DOHH2 (cell line): Measurements from ENCODE around the gene RAP1B.

Experiments
- H3F3A ChIP-seq: fragments of 200-600 bp; sonication (generic), shearing (Covaris generic); 2 replicates; pipeline ENCODE4 v1.6.0; 2016; ENCODE audit warnings: antibody characterized with exemption, mild to moderate bottlenecking; ENCODE audit not compliant: control insufficient read depth, insufficient read depth
- H3K27ac ChIP-seq: fragments of 200-600 bp; sonication (generic); 2 replicates; pipeline ENCODE4 v1.5.1; 2014; ENCODE audit warnings: low read depth, mild to moderate bottlenecking, low read length, moderate library complexity
- H3K27me3 ChIP-seq: fragments of 200-600 bp; sonication (generic); 2 replicates; pipeline ENCODE4 v1.6.1; 2014; ENCODE audit warnings: mild to moderate bottlenecking, low read length, mixed read lengths; ENCODE audit not compliant: control insufficient read depth
- H3K36me3 ChIP-seq: fragments of 200-600 bp; sonication (generic); 2 replicates; pipeline ENCODE4 v1.6.1; 2014; ENCODE audit warnings: mild to moderate bottlenecking, low read length, moderate library complexity, mixed read lengths; ENCODE audit not compliant: control insufficient read depth
- H3K4me1 ChIP-seq: fragments of 200-600 bp; sonication (generic); 2 replicates; pipeline ENCODE4 v1.6.1; 2014; ENCODE audit warnings: mild to moderate bottlenecking, low read length, mixed read lengths; ENCODE audit not compliant: control insufficient read depth
- H3K4me2 ChIP-seq: fragments of 200-600 bp; sonication (generic); 2 replicates; pipeline ENCODE4 v1.6.0; 2014; ENCODE audit warnings: mild to moderate bottlenecking, low read length, moderate library complexity
- H3K4me3 ChIP-seq: fragments of 200-600 bp; sonication (generic); 2 replicates; pipeline ENCODE4 v1.5.1; 2014; ENCODE audit warnings: mild to moderate bottlenecking, low read length, mixed read lengths
- H3K79me2 ChIP-seq: fragments of 200-600 bp; sonication (generic); 2 replicates; pipeline ENCODE4 v1.6.1; 2014; ENCODE audit warnings: mild to moderate bottlenecking, low read length, mixed read lengths; ENCODE audit not compliant: control insufficient read depth
- H3K9me2 ChIP-seq: fragments of 200-600 bp; sonication (generic); replicated peaks from 2 replicates; pipeline ENCODE4 v1.6.1; 2014; ENCODE audit warnings: mild to moderate bottlenecking, low read length, mixed read lengths; ENCODE audit not compliant: control insufficient read depth
- H3K9me3 ChIP-seq: fragments of 200-600 bp; sonication (generic); 2 replicates; pipeline ENCODE4 v1.6.1; 2014; ENCODE audit warnings: antibody characterized with exemption, low read length, mixed read lengths; ENCODE audit not compliant: control insufficient read depth, insufficient read depth
- H4K20me1 ChIP-seq: fragments of 200-600 bp; sonication (generic); 2 replicates; pipeline ENCODE4 v1.6.0; 2014; ENCODE audit warnings: low read depth, mild to moderate bottlenecking, antibody characterized with exemption, low read length, moderate library complexity; ENCODE audit not compliant: control insufficient read depth, insufficient read depth
- EZH2phosphoT487 ChIP-seq: fragments of 200-600 bp; sonication (generic); IDR thresholded peaks from 2 replicates; pipeline ENCODE4 v1.6.1; 2017; ENCODE audit warnings: borderline replicate concordance, mild to moderate bottlenecking, antibody characterized with exemption, low read length, moderate library complexity, mixed read lengths
- TF ChIP-seq, protein P1 (sequence below): fragments of 200-600 bp; sonication (generic); IDR thresholded peaks from one replicate; pipeline ENCODE4 v1.5.1; 2014; ENCODE audit warnings: antibody characterized with exemption, mild to moderate bottlenecking, low read depth, low read length; ENCODE audit not compliant: poor library complexity, severe bottlenecking

RAP1B gene

DNA sequence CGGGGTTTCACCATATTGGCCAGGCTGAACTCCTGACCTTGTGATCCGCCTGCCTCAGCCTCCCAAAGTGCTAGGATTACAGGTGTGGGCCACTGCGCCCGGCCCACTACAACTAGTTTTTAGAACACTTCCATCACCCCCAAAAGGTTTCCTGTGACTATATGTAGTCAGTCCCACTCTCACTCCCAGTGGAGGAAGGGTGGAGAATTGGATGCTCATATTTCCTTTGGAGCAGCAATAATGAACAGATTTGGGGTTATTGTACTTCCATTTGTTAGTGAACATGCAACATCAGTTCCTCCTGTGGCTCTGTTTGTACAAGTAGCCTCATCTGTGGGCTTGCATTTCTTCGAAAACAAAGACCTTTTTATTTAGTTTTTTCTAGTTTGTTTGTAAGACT, 35.8 kb downstream of the RAP1B start:
- Histone ChIP-seq H3K27me3 (no peaks in the 10 kb centered on the region), H4K20me1 (peaks cover 10% of the 10 kb centered on the region; the same call in 1 of the 2 replicates), H3K4me3 (no peak overlapping the region), H3K4me1 (no peaks in the 10 kb centered on the region; the same call in 1 of the 2 replicates), H3K36me3 (peaks cover 64% of the 10 kb centered on the region), H3K79me2 (peaks cover 90% of the 10 kb centered on the region), H3K9me3 (no peaks in the 10 kb centered on the region), H3K27ac (no peak overlapping the region), H3K9me2 (no peaks in the 10 kb centered on the region), H3F3A (peaks cover 4% of the 10 kb centered on the region; the same call in 1 of the 2 replicates), H3K4me2 (no peak overlapping the region)
- TF ChIP-seq EZH2phosphoT487, result no peak
- TF ChIP-seq, protein P1, sequence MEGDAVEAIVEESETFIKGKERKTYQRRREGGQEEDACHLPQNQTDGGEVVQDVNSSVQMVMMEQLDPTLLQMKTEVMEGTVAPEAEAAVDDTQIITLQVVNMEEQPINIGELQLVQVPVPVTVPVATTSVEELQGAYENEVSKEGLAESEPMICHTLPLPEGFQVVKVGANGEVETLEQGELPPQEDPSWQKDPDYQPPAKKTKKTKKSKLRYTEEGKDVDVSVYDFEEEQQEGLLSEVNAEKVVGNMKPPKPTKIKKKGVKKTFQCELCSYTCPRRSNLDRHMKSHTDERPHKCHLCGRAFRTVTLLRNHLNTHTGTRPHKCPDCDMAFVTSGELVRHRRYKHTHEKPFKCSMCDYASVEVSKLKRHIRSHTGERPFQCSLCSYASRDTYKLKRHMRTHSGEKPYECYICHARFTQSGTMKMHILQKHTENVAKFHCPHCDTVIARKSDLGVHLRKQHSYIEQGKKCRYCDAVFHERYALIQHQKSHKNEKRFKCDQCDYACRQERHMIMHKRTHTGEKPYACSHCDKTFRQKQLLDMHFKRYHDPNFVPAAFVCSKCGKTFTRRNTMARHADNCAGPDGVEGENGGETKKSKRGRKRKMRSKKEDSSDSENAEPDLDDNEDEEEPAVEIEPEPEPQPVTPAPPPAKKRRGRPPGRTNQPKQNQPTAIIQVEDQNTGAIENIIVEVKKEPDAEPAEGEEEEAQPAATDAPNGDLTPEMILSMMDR, result no peak

DNA sequence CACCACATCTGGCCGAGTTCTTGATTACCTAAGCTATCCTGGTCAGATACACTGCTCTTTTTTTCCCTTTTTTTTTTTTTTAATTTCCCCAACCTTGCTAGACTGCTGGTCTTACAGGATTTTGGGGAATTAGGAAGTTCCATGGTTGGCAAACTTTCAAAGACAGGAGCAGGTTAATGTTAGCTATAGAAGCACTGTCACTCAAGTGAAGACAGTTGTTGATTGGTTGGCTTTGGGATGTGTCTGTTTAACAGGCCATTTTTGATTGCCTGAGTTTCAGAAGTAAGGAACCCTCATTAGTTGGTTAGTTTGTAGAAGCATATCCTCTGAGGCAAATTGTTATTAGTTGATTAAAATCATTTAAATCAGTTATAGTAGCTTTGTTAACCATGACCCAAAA, 36.8 kb downstream of the RAP1B start:
- no peak overlapping the region for H3K27ac ChIP-seq
- H3K36me3 ChIP-seq, result peaks cover 62% of the 10 kb centered on the region
- H4K20me1 ChIP-seq, result peaks cover 10% of the 10 kb centered on the region; the same call in 1 of the 2 replicates
- H3K9me3 ChIP-seq, result no peaks in the 10 kb centered on the region
- H3K4me2 ChIP-seq, result no peak overlapping the region
- H3K79me2 ChIP-seq, result peaks cover 80% of the 10 kb centered on the region
- no peak overlapping the region for H3K4me3 ChIP-seq
- H3F3A ChIP-seq, result no peaks in the 10 kb centered on the region
- no peaks in the 10 kb centered on the region for H3K27me3 ChIP-seq
- H3K9me2 ChIP-seq, result no peaks in the 10 kb centered on the region
- no peaks in the 10 kb centered on the region for H3K4me1 ChIP-seq
- TF ChIP-seq, protein P1, result no peak
- TF ChIP-seq EZH2phosphoT487, result no peak

DNA sequence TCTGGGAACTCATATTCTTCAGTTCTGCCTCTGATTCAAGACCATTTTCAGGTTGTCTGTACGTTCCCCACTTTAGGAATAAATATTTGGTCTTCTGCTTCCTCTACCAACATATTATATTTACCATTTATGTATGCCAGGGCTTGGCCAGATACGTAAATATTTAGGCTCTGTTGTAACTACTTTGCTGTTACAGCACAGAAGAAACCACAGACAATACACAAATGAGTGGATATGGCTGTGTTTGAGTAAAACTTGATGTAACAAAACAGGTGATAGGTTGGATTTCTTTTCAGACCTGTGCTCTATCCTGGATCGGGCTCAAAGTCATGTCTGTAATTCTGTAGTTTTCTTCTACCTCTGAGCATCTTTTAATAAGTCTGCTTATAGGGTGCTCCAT, 37.5 kb downstream of the RAP1B start:
- H3K27me3 ChIP-seq, result no peaks in the 10 kb centered on the region
- H3K4me2 ChIP-seq, result no peak overlapping the region
- peaks cover 10% of the 10 kb centered on the region; the same call in 1 of the 2 replicates for H4K20me1 ChIP-seq
- H3K79me2 ChIP-seq, result peaks cover 73% of the 10 kb centered on the region
- no peak overlapping the region for H3K4me3 ChIP-seq
- H3K27ac ChIP-seq, result no peak overlapping the region
- TF ChIP-seq EZH2phosphoT487, result no peak
- TF ChIP-seq, protein P1, result no peak
- no peaks in the 10 kb centered on the region for H3F3A ChIP-seq
- no peaks in the 10 kb centered on the region for H3K4me1 ChIP-seq
- H3K36me3 ChIP-seq, result peaks cover 64% of the 10 kb centered on the region
- no peaks in the 10 kb centered on the region for H3K9me2 ChIP-seq
- H3K9me3 ChIP-seq, result no peaks in the 10 kb centered on the region

DNA sequence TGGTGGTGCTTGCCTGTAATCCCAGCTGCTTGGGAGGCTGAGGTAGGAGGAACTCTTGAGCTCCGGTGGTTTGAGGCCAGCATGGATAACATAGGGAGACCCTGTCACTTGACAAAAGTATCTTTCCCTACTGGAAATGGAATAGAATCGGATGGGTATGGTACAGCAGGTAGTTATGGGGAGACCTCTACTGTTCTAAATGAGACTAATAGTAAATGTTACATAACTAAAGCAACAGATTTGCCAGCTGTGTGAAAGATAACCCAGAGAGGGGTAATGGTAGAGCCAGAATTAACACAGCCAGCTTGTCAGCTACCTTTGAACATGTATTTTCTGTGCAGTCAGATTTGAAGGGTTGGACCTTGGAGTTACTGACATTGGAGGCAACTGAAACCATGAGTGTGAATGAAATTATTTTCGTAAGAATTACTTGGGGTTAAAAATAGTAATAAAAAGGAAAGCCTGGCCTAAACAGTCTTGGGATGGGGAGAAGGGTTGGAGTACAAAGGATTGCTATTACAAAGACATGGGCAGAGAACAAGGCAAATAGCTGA, 54.4 kb downstream of the RAP1B start:
- Histone ChIP-seq H3K4me3 (no peak overlapping the region), H3F3A (peaks cover 38% of the 10 kb centered on the region), H3K4me2 (no peak overlapping the region), H3K9me2 (no peaks in the 10 kb centered on the region), H3K36me3 (peaks cover 22% of the 10 kb centered on the region), H3K9me3 (no peaks in the 10 kb centered on the region), H3K27me3 (no peaks in the 10 kb centered on the region), H3K4me1 (peaks cover 46% of the 10 kb centered on the region), H3K27ac (no peak overlapping the region), H4K20me1 (peaks cover 3% of the 10 kb centered on the region; the same call in 1 of the 2 replicates), H3K79me2 (no peaks in the 10 kb centered on the region)
- TF ChIP-seq EZH2phosphoT487, result no peak
- TF ChIP-seq, protein P1, result no peak
